RWPE1 (cell line): ENCODE data around the gene FREY1.

Experiments used
- CTCF ChIA-PET: fragments of 350-600 bp; sonication (Branson Sonifier 250); formaldehyde crosslinking; extraction: SDS; loops from one replicate; lab custom pipeline; 2021; lab: Yijun Ruan, JAX
- POLR2A ChIA-PET: fragments of 400-600 bp; formaldehyde crosslinking; extraction: SDS; loops from one replicate; lab custom pipeline; 2020; ENCODE audit warnings: antibody characterized with exemption; ENCODE audit not compliant: low non-redundant PET; lab: Yijun Ruan, JAX
- DNase-seq: peaks from one replicate; pipeline ENCODE4 v3.0.0; 2012; ENCODE audit warnings: low spot score
- H3K27ac ChIP-seq: fragments of 450-650 bp; 2 replicates; pipeline ENCODE4 v1.5.1; 2017
- CTCF ChIP-seq: fragments of 450-650 bp; conservative IDR thresholded peaks from 2 replicates; pipeline ENCODE4 v1.5.1; 2017; ENCODE audit warnings: low read depth, mild to moderate bottlenecking

The FREY1 gene

GRCh38 chr11:45926536-45927331 is 19.7 kb upstream of the FREY1 start:
- DNase-seq, result no peak
- peak overlapping the region; percentile 100 for H3K27ac ChIP-seq
- CTCF ChIA-PET, result interaction anchor here (0.6 kb wide), 1 partner anchor 69 kb away, joined by 4 read pairs; no protein-coding TSS in a partner anchor
- TF ChIP-seq CTCF, result no peak
- POLR2A ChIA-PET, result no interaction called here

- ChIA-PET CTCF (interaction anchor here (0.6 kb wide), 1 partner anchor 69 kb away, joined by 4 read pairs; no protein-coding TSS in a partner anchor), POLR2A (no interaction called here)
- TF ChIP-seq CTCF, result no peak
- peak overlapping the region; percentile 100 for H3K27ac ChIP-seq
- DNase-seq, result no peak
Observed at GRCh38 chr11:45926001-45926401, 18.9 kb upstream of the FREY1 start.

GRCh38 chr11:45925550-45925949 is 18.5 kb upstream of the FREY1 start:
- no peak for DNase-seq
- CTCF ChIA-PET, result no interaction called here
- peak overlapping the region; percentile 100 for H3K27ac ChIP-seq
- POLR2A ChIA-PET, result no interaction called here
- no peak for TF ChIP-seq CTCF

- TF ChIP-seq CTCF, result no peak
- DNase-seq, result no peak
- POLR2A ChIA-PET, result no interaction called here
- CTCF ChIA-PET, result no interaction called here
- H3K27ac ChIP-seq, result peak overlapping the region; percentile 100
Observed at GRCh38 chr11:45924927-45925326, 17.9 kb upstream of the FREY1 start.

GRCh38 chr11:45924036-45924915 is 17.2 kb upstream of the FREY1 start:
- CTCF ChIA-PET, result interaction anchor here (0.6 to 1.9 kb wide), 3 partner anchors 41 to 1616 kb away, joined by 3 to 7 read pairs (median 6); no protein-coding TSS in a partner anchor
- no peak for DNase-seq
- peak overlapping the region; percentile 100 for H3K27ac ChIP-seq
- TF ChIP-seq CTCF, result no peak
- POLR2A ChIA-PET, result no interaction called here
